ENCODE data around the gene RPS19BP1.

RPS19BP1 gene

DNA sequence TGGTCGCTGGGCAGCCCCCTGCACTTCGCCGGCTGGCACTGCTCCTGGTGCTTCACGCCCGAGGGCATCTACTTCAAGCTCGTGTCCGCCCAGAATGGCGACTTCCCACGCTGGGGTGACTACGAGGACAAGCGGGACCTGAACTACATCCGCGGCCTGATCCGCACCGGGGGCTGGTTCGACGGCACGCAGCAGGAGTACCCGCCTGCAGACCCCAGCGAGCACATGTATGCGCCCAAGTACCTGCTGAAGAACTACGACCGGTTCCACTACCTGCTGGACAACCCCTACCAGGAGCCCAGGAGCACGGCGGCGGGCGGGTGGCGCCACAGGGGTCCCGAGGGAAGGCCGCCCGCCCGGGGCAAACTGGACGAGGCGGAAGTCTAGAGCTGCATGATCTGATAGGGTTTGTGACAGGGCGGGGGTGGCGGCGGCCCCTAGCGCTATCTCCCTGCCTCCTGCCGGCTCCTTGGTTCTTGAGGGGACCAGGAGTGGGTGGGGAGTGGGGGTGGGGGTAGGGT is 43.9 kb downstream of the RPS19BP1 start:
- no peak for DNase-seq

DNA sequence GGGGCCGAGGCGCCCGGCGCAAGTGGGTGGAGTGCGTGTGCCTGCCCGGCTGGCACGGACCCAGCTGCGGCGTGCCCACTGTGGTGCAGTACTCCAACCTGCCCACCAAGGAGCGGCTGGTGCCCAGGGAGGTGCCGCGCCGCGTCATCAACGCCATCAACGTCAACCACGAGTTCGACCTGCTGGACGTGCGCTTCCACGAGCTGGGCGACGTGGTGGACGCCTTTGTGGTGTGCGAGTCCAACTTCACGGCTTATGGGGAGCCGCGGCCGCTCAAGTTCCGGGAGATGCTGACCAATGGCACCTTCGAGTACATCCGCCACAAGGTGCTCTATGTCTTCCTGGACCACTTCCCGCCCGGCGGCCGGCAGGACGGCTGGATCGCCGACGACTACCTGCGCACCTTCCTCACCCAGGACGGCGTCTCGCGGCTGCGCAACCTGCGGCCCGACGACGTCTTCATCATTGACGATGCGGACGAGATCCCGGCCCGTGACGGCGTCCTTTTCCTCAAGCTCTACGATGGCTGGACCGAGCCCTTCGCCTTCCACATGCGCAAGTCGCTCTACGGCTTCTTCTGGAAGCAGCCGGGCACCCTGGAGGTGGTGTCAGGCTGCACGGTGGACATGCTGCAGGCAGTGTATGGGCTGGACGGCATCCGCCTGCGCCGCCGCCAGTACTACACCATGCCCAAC is 44.6 kb downstream of the RPS19BP1 start:
- DNase-seq, result no peak

DNA sequence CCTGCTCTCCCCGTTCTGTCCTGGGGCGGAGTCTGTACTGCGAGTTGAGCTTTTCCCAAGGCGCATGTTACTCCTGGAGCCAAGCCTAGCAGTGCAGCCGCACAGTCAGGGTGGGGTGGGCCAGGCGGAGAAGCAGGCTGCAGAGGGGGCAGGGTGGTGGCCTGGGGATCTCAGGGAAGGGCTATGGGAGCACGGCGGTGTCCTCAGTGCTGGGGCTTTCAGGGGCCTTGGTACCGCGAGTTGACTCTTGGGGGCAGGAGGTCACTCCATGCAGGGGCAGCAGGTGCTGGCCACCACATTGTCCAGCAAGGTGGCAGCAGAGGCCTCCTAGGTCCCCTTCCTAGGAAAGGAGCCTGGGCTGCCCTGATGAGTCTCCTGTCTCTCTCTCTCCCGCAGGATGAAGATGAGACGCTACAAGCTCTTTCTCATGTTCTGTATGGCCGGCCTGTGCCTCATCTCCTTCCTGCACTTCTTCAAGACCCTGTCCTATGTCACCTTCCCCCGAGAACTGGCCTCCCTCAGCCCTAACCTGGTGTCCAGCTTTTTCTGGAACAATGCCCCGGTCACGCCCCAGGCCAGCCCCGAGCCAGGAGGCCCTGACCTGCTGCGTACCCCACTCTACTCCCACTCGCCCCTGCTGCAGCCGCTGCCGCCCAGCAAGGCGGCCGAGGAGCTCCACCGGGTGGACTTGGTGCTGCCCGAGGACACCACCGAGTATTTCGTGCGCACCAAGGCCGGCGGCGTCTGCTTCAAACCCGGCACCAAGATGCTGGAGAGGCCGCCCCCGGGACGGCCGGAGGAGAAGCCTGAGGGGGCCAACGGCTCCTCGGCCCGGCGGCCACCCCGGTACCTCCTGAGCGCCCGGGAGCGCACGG is 45.4 kb downstream of the RPS19BP1 start:
- no peak for DNase-seq

DNA sequence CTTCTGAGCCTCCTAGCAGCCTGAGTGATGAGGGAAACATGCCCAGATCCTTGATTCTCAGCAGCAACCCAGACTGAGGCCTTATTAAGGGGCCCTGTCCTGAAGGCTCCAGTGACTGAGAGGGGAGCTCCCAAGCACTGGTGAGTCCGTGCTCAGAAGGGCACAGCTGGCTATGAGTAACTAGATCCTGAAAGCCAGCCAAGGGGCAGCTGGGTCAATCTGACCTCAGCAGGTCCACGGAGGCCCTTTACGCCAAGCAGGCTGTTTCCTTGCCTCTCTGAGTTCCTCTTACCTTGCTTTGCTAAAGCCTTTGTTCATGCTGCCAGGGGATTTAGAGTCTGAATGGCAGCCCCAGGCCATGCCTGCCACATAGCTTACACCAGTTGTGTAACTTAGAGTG is 49.8 kb downstream of the RPS19BP1 start:
- no peak for DNase-seq

DNA sequence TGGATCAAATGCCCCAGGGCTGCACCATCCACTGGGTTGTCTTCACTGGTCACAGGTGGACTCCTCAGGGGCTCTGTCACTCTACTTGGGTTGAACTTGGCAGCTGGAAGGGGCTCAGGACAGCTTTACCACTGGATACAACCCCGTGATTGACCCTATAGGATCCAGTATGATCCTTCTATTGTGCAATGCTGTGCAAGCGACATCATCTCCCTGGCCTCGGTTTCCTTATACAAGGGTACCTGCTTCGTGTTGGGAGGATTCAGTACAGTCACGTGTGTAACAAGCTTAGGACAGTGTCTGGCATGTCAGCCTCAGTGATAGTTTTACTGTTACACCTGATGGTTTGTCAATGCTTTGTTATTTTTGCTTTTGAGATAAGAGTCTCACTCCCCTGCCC is 51.0 kb downstream of the RPS19BP1 start:
- DNase-seq, result no peak

DNA sequence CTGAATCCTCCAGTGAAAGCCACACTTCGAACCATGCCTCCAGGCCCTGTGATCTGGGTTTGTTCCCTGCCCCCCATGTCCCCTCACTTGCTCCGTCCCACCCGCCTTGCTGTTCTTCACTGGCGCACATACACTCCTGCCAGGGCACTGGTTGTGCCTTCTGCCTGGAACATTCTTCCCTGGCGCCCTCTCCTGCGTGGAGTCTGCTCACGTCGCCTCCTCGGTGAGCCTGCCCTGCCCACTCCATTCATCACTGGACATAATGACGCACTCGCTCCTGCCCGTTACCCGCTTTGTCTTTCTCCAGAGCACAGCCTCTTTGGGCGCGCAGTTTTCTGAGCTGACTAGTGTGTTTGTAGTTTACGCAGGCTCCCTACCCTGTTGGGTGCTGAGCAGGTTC is 51.5 kb downstream of the RPS19BP1 start:
- DNase-seq, result no peak

DNA sequence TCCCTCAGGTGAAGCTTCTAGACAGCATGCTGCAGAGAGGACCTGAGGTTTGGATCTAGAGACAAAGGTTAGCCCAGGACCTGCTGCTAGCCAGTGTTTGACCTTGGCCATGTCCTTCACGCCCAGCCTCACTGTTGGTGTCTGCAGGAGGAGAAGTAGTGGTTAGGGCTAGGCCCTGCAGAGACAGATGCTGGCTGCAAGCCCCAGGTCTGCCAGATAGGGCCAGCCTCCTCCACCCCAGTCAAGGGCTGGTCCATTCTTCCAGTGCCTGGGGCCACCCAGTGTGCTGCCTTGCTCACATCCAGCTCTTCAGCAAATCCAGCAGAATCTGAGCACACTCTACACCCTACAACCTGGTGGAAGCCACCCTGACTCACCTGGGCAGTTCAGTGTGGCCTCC is 52.0 kb downstream of the RPS19BP1 start:
- DNase-seq, result no peak

DNA sequence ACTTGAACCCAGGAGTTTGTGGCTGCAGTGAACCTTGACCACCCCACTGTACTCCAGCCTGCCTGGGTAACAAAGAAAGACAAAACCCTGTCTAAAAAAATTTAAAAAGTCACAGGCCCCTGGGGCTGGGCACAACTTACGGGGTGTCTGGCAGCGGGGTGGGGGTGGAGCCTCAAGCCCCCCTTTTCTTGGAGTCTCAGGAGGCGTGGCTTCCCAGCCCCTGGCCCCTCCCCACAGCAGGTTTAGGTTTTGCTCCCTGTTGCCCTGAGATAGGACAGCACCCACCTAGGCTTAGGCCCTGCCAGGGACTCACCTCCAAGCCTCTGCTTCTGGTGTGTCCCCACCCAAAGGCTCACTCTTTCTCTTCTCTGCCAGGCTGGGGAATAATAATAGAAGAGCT is 53.3 kb downstream of the RPS19BP1 start:
- DNase-seq, result no peak
